HG03097 (cell line): Measurements from ENCODE around the gene ARMC2.
"Not testable (repeated sequence)": the region's sequence is repeated elsewhere in the genome, so short reads cannot be mapped to it uniquely, and the experiment has no call there.

Experiments
- ATAC-seq: cut with Tn5 transposase; IDR thresholded peaks from one replicate; pipeline ENCODE4 v1.9.1; 2021; ENCODE audit not compliant: unreplicated experiment, low FRiP score

The ARMC2 gene

GRCh38 chr6:108914235-108915022, 66.2 kb downstream of the ARMC2 start:
- ATAC-seq, result no peak

- ATAC-seq, result no peak
Measured at GRCh38 chr6:108915258-108915657, 67.0 kb downstream of the ARMC2 start.

GRCh38 chr6:108916026-108916686, 67.9 kb downstream of the ARMC2 start:
- no peak for ATAC-seq

GRCh38 chr6:108920751-108921150, 72.5 kb downstream of the ARMC2 start:
- ATAC-seq, result no peak

- ATAC-seq, result no peak
Measured at GRCh38 chr6:108921547-108922361, 73.5 kb downstream of the ARMC2 start.

- no peak for ATAC-seq
Measured at GRCh38 chr6:108922499-108922898, 74.3 kb downstream of the ARMC2 start.

GRCh38 chr6:108927927-108928326, 79.7 kb downstream of the ARMC2 start:
- no peak for ATAC-seq

- ATAC-seq, result no peak
Measured at GRCh38 chr6:108928650-108929049, 80.4 kb downstream of the ARMC2 start.

- ATAC-seq, result not testable (repeated sequence)
Measured at GRCh38 chr6:108931090-108931489, 82.9 kb downstream of the ARMC2 start.

- no peak for ATAC-seq
Measured at GRCh38 chr6:108937170-108937569, 88.9 kb downstream of the ARMC2 start.

GRCh38 chr6:108940741-108941140, 92.5 kb downstream of the ARMC2 start:
- ATAC-seq, result no peak

GRCh38 chr6:108941281-108941680, 93.1 kb downstream of the ARMC2 start:
- no peak for ATAC-seq

- ATAC-seq, result no peak
Measured at GRCh38 chr6:108941859-108942258, 93.6 kb downstream of the ARMC2 start.

- ATAC-seq, result no peak
Measured at GRCh38 chr6:108942556-108943492, 94.6 kb downstream of the ARMC2 start.

GRCh38 chr6:108944071-108944470, 95.8 kb downstream of the ARMC2 start:
- ATAC-seq, result no peak

- ATAC-seq, result no peak
Measured at GRCh38 chr6:108944707-108945680, 96.8 kb downstream of the ARMC2 start.

GRCh38 chr6:108945681-108946159, 97.5 kb downstream of the ARMC2 start:
- ATAC-seq, result no peak

GRCh38 chr6:108946695-108947094, 98.5 kb downstream of the ARMC2 start:
- ATAC-seq, result no peak
